ENCODE measurements around the gene MYOM1.
"Not testable (repeated sequence)": the region's sequence is repeated elsewhere in the genome, so short reads cannot be mapped to it uniquely, and the experiment has no call there.

MYOM1 gene

GRCh38 chr18:3042379-3042778, 177.4 kb downstream of the MYOM1 start:
- Histone ChIP-seq H3K9ac (ENCODE audit: low read depth, low read length) (no peak overlapping the region), H3K4me3 (ENCODE audit: low read length) (no peak overlapping the region), H3K4me1 (ENCODE audit: control insufficient read depth, insufficient read depth, low read length) (peaks cover 2% of the 10 kb centered on the region), H3K4me2 (ENCODE audit: low read length) (no peak overlapping the region), H3K27me3 (ENCODE audit: control insufficient read depth, insufficient read depth, low read length) (no peaks in the 10 kb centered on the region), H3K9me3 (replicated peaks; ENCODE audit: low read length) (no peaks in the 10 kb centered on the region), H3K36me3 (ENCODE audit: insufficient read depth, low read length) (no peaks in the 10 kb centered on the region)

- Histone ChIP-seq H3K9ac (ENCODE audit: low read depth, low read length) (no peak overlapping the region), H3K9me3 (replicated peaks; ENCODE audit: low read length) (no peaks in the 10 kb centered on the region)
Observed at GRCh38 chr18:3041843-3042242, 177.9 kb downstream of the MYOM1 start.

DNA sequence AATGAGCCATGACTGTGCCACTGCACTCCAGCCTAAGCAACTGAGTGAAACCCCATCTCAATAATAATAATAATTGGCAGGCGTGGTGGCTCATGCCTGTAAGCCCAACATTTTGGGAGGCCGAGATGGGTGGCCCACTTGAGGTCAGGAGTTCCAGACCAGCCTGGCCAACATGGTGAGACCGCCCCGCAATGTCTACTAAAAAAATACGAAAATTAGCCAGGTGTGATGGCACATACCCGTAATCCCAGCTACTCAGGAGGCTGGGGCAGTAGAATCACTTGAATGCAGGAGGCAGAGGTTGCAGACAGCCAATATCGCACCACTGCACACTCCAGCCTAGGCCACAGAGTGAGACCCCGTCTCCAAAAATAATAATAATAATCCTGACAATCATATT, 178.9 kb downstream of the MYOM1 start:
- H3K9me3 ChIP-seq (replicated peaks; ENCODE audit: low read length): no peaks in the 10 kb centered on the region
- H3K27me3 ChIP-seq (ENCODE audit: control insufficient read depth, insufficient read depth, low read length): no peaks in the 10 kb centered on the region
- no peak overlapping the region for H3K9ac ChIP-seq (ENCODE audit: low read depth, low read length)
- H3K4me2 ChIP-seq (ENCODE audit: low read length): no peak overlapping the region
- no peak overlapping the region for H3K4me3 ChIP-seq (ENCODE audit: low read length)
- H3K4me1 ChIP-seq (ENCODE audit: control insufficient read depth, insufficient read depth, low read length): peaks cover 6% of the 10 kb centered on the region
- no peaks in the 10 kb centered on the region for H3K36me3 ChIP-seq (ENCODE audit: insufficient read depth, low read length)

More at GRCh38 chr18:3041843-3042242, 177.9 kb downstream of the MYOM1 start:
- Histone ChIP-seq H3K36me3 (ENCODE audit: insufficient read depth, low read length) (no peaks in the 10 kb centered on the region), H3K4me2 (ENCODE audit: low read length) (no peak overlapping the region), H3K27me3 (ENCODE audit: control insufficient read depth, insufficient read depth, low read length) (no peaks in the 10 kb centered on the region), H3K4me1 (ENCODE audit: control insufficient read depth, insufficient read depth, low read length) (peaks cover 6% of the 10 kb centered on the region), H3K4me3 (ENCODE audit: low read length) (no peak overlapping the region)

- Histone ChIP-seq H3K4me2 (ENCODE audit: low read length) (no peak overlapping the region), H3K9me3 (replicated peaks; ENCODE audit: low read length) (no peaks in the 10 kb centered on the region), H3K36me3 (ENCODE audit: insufficient read depth, low read length) (no peaks in the 10 kb centered on the region), H3K9ac (ENCODE audit: low read depth, low read length) (no peak overlapping the region), H3K27me3 (ENCODE audit: control insufficient read depth, insufficient read depth, low read length) (no peaks in the 10 kb centered on the region), H3K4me3 (ENCODE audit: low read length) (no peak overlapping the region), H3K4me1 (ENCODE audit: control insufficient read depth, insufficient read depth, low read length) (peaks cover 6% of the 10 kb centered on the region)
Observed at GRCh38 chr18:3040173-3040572, 179.6 kb downstream of the MYOM1 start.

DNA sequence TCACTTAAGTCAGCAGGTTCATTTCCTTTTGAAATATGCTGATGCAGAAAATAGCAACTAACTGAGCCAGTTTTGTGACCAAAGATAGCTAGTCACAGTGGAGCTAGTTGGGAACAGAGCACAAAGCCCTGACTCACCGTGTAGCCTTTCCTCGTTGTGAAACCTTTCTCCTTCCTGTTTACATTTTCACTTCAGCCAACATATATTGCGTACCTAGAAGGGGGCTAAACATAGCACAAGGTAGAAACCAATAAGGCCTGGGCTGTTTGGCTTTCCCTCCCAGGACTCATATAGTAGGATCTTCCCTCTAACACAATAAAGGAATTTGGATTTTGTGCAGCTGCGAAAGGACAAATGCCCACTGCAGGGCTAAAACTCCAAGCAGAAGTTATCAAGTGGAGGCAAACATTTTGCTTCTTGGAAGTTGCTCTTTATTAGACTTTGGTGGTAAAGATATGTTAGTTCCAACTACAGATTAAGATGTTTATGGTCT, 182.3 kb downstream of the MYOM1 start:
- Histone ChIP-seq H3K4me3 (ENCODE audit: low read length) (no peak overlapping the region), H3K4me1 (ENCODE audit: control insufficient read depth, insufficient read depth, low read length) (peaks cover 6% of the 10 kb centered on the region), H3K27me3 (ENCODE audit: control insufficient read depth, insufficient read depth, low read length) (no peaks in the 10 kb centered on the region), H3K9ac (ENCODE audit: low read depth, low read length) (no peak overlapping the region), H3K36me3 (ENCODE audit: insufficient read depth, low read length) (no peaks in the 10 kb centered on the region), H3K9me3 (replicated peaks; ENCODE audit: low read length) (no peaks in the 10 kb centered on the region), H3K4me2 (ENCODE audit: low read length) (no peak overlapping the region)

DNA sequence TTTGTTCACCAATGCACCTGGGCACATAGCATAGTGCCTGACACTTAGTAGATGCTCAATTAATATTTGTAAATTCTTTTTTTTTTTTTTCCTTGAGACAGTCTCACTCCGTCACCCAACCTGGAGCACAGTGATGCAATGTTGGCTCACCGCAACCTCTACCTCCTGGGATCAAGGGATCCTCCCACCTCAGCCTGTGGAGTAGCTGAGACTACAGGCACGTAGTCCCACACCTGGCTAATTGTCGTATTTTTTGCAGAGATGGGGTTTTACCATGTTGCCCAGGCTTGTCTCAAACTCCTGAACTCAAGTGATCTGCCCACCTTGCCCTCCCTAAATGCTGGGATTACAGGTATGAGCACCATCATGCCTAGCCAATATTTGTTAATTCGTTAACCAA, 183.7 kb downstream of the MYOM1 start:
- H3K4me3 ChIP-seq (ENCODE audit: low read length): no peak overlapping the region
- H3K36me3 ChIP-seq (ENCODE audit: insufficient read depth, low read length): no peaks in the 10 kb centered on the region
- H3K9me3 ChIP-seq (replicated peaks; ENCODE audit: low read length): no peaks in the 10 kb centered on the region
- H3K4me2 ChIP-seq (ENCODE audit: low read length): no peak overlapping the region
- H3K27me3 ChIP-seq (ENCODE audit: control insufficient read depth, insufficient read depth, low read length): peaks cover 7% of the 10 kb centered on the region
- no peak overlapping the region for H3K9ac ChIP-seq (ENCODE audit: low read depth, low read length)
- H3K4me1 ChIP-seq (ENCODE audit: control insufficient read depth, insufficient read depth, low read length): peaks cover 6% of the 10 kb centered on the region

- Histone ChIP-seq H3K4me2 (ENCODE audit: low read length) (no peak overlapping the region), H3K4me3 (ENCODE audit: low read length) (no peak overlapping the region), H3K4me1 (ENCODE audit: control insufficient read depth, insufficient read depth, low read length) (peaks cover 6% of the 10 kb centered on the region), H3K36me3 (ENCODE audit: insufficient read depth, low read length) (no peaks in the 10 kb centered on the region), H3K9ac (ENCODE audit: low read depth, low read length) (no peak overlapping the region), H3K27me3 (ENCODE audit: control insufficient read depth, insufficient read depth, low read length) (peaks cover 8% of the 10 kb centered on the region), H3K9me3 (replicated peaks; ENCODE audit: low read length) (no peaks in the 10 kb centered on the region)
Observed at GRCh38 chr18:3035635-3036034, 184.1 kb downstream of the MYOM1 start.

DNA sequence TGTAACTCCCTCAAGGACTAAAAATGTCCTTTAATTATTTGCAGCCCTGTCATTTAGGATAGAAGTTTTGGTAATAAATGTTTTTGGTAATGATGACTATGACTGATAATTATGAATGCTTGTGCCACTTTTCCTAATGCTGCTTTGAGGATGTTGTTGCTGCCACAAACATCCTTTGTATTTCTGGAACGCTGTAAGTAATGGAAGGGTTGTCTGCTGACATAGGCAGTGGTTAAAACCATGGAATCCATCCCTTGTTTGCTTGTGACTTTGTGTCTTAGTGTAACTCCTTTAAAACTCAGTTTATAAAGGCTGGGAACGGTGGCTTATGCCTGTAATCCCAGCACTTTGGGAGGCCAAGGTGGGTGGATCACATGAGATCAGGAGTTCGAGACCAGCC, 187.0 kb downstream of the MYOM1 start:
- H3K9me3 ChIP-seq (replicated peaks; ENCODE audit: low read length): no peaks in the 10 kb centered on the region
- H3K4me1 ChIP-seq (ENCODE audit: control insufficient read depth, insufficient read depth, low read length): peaks cover 6% of the 10 kb centered on the region
- no peak overlapping the region for H3K4me2 ChIP-seq (ENCODE audit: low read length)
- H3K27me3 ChIP-seq (ENCODE audit: control insufficient read depth, insufficient read depth, low read length): peaks cover 8% of the 10 kb centered on the region
- H3K4me3 ChIP-seq (ENCODE audit: low read length): no peak overlapping the region
- no peaks in the 10 kb centered on the region for H3K36me3 ChIP-seq (ENCODE audit: insufficient read depth, low read length)
- H3K9ac ChIP-seq (ENCODE audit: low read depth, low read length): no peak overlapping the region

- H3K4me1 ChIP-seq (ENCODE audit: control insufficient read depth, insufficient read depth, low read length): no peaks in the 10 kb centered on the region
- H3K4me3 ChIP-seq (ENCODE audit: low read length): no peak overlapping the region
- H3K9me3 ChIP-seq (replicated peaks; ENCODE audit: low read length): no peaks in the 10 kb centered on the region
- no peak overlapping the region for H3K9ac ChIP-seq (ENCODE audit: low read depth, low read length)
- no peak overlapping the region for H3K4me2 ChIP-seq (ENCODE audit: low read length)
- peaks cover 8% of the 10 kb centered on the region for H3K27me3 ChIP-seq (ENCODE audit: control insufficient read depth, insufficient read depth, low read length)
- no peaks in the 10 kb centered on the region for H3K36me3 ChIP-seq (ENCODE audit: insufficient read depth, low read length)
Observed at GRCh38 chr18:3029215-3029952, 190.4 kb downstream of the MYOM1 start.

DNA sequence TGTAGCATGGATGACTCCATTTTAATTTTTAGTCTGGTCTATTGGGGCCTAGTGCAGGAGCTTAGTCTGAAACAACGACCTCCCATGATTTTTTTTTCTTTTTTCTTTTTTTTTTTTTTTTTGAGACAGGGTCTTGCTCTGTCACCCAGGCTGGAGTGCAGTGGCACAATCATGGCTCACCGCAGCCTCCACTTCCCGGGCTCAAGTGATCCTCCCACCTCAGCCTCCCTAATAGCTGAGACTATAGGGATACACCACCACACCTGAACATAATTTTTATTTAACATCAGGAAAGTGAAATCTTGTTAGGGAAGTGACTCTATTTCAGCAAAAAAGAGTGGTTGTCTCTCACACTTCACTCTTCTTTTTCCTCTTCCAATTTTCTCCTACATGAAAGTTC, 191.7 kb downstream of the MYOM1 start:
- H3K4me3 ChIP-seq (ENCODE audit: low read length); H3K27me3 ChIP-seq (ENCODE audit: control insufficient read depth, insufficient read depth, low read length); H3K9ac ChIP-seq (ENCODE audit: low read depth, low read length); H3K9me3 ChIP-seq (replicated peaks; ENCODE audit: low read length); H3K4me2 ChIP-seq (ENCODE audit: low read length); H3K36me3 ChIP-seq (ENCODE audit: insufficient read depth, low read length); H3K4me1 ChIP-seq (ENCODE audit: control insufficient read depth, insufficient read depth, low read length): not testable (repeated sequence)

GRCh38 chr18:3027370-3027891, 192.3 kb downstream of the MYOM1 start:
- Histone ChIP-seq H3K4me1 (ENCODE audit: control insufficient read depth, insufficient read depth, low read length) (no peaks in the 10 kb centered on the region), H3K4me2 (ENCODE audit: low read length) (no peak overlapping the region), H3K36me3 (ENCODE audit: insufficient read depth, low read length) (no peaks in the 10 kb centered on the region), H3K9me3 (replicated peaks; ENCODE audit: low read length) (no peaks in the 10 kb centered on the region), H3K4me3 (ENCODE audit: low read length) (no peak overlapping the region), H3K9ac (ENCODE audit: low read depth, low read length) (no peak overlapping the region), H3K27me3 (ENCODE audit: control insufficient read depth, insufficient read depth, low read length) (peaks cover 8% of the 10 kb centered on the region)

- H3K9me3 ChIP-seq (replicated peaks; ENCODE audit: low read length): no peaks in the 10 kb centered on the region
Observed at GRCh38 chr18:3025544-3025943, 194.2 kb downstream of the MYOM1 start.

More at GRCh38 chr18:3025544-3025943, 194.2 kb downstream of the MYOM1 start:
- H3K27me3 ChIP-seq (ENCODE audit: control insufficient read depth, insufficient read depth, low read length): no peaks in the 10 kb centered on the region
- H3K4me3 ChIP-seq (ENCODE audit: low read length): no peak overlapping the region
- no peak overlapping the region for H3K4me2 ChIP-seq (ENCODE audit: low read length)
- no peaks in the 10 kb centered on the region for H3K4me1 ChIP-seq (ENCODE audit: control insufficient read depth, insufficient read depth, low read length)
- H3K9ac ChIP-seq (ENCODE audit: low read depth, low read length): no peak overlapping the region
- H3K36me3 ChIP-seq (ENCODE audit: insufficient read depth, low read length): no peaks in the 10 kb centered on the region
